Measurements from ENCODE around the gene MFNG. TPM values are rescaled to one million over a fixed set of nuclear protein-coding genes. Genes with fewer than 3 reads are reported as not detected.

MFNG gene
- total and polyA plus RNA-seq, 7 donors, result 8.0 to 33.9 (median 10.8) TPM

GRCh38 chr22:37431801-37432707 lies 54.1 kb downstream of the MFNG start:
- H3K27ac ChIP-seq, result no peak overlapping the region
- no peak overlapping the region for H3K4me3 ChIP-seq
- intact Hi-C loops (cut with DNase I), result no loop called here
- H3K36me3 ChIP-seq, result no peaks in the 10 kb centered on the region
- no peaks in the 10 kb centered on the region for H3K9me3 ChIP-seq
- TF ChIP-seq POLR2A (IDR thresholded peaks at IDR 0.05), result no peak
- TF ChIP-seq EP300 (IDR thresholded peaks at IDR 0.05), result no peak
- TF ChIP-seq, protein P1, sequence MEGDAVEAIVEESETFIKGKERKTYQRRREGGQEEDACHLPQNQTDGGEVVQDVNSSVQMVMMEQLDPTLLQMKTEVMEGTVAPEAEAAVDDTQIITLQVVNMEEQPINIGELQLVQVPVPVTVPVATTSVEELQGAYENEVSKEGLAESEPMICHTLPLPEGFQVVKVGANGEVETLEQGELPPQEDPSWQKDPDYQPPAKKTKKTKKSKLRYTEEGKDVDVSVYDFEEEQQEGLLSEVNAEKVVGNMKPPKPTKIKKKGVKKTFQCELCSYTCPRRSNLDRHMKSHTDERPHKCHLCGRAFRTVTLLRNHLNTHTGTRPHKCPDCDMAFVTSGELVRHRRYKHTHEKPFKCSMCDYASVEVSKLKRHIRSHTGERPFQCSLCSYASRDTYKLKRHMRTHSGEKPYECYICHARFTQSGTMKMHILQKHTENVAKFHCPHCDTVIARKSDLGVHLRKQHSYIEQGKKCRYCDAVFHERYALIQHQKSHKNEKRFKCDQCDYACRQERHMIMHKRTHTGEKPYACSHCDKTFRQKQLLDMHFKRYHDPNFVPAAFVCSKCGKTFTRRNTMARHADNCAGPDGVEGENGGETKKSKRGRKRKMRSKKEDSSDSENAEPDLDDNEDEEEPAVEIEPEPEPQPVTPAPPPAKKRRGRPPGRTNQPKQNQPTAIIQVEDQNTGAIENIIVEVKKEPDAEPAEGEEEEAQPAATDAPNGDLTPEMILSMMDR (IDR thresholded peaks at IDR 0.05), result no peak
- no peak for TF ChIP-seq POLR2AphosphoS5 (IDR thresholded peaks at IDR 0.05)
- no peak for DNase-seq
- WGBS, 2 donors, result 60 to 74% methylated on average over 14 of the region's 14 CpGs
- H3K4me1 ChIP-seq, result peaks cover 0 to 17% (median 9%) of the 10 kb centered on the region in 4 donors
- H3K27me3 ChIP-seq, result peaks cover 24 to 88% (median 70%) of the 10 kb centered on the region in 3 donors

- Histone ChIP-seq H3K27ac (no peak overlapping the region), H3K36me3 (no peaks in the 10 kb centered on the region), H3K4me3 (no peak overlapping the region), H3K27me3 (peaks cover 31 to 92% (median 77%) of the 10 kb centered on the region in 3 donors), H3K4me1 (peaks cover 0 to 22% (median 15%) of the 10 kb centered on the region in 4 donors), H3K9me3 (no peaks in the 10 kb centered on the region)
- WGBS, 2 donors, result 73 to 86% methylated on average over 9 of the region's 9 CpGs
- no peak for DNase-seq
- TF ChIP-seq, protein P1 (IDR thresholded peaks at IDR 0.05), result no peak
- no peak for TF ChIP-seq POLR2AphosphoS5 (IDR thresholded peaks at IDR 0.05)
- TF ChIP-seq POLR2A (IDR thresholded peaks at IDR 0.05), result no peak
- TF ChIP-seq EP300 (IDR thresholded peaks at IDR 0.05), result no peak
- intact Hi-C loops (cut with DNase I), result no loop called here
These were observed 54.8 kb downstream of the MFNG start for GRCh38 chr22:37431366-37431765.

GRCh38 chr22:37430941-37431340 lies 55.2 kb downstream of the MFNG start:
- intact Hi-C loops (cut with DNase I), result no loop called here
- peaks cover 0 to 22% (median 15%) of the 10 kb centered on the region in 4 donors for H3K4me1 ChIP-seq
- WGBS, 2 donors, result 70 to 84% methylated on average over 6 of the region's 6 CpGs

DNA sequence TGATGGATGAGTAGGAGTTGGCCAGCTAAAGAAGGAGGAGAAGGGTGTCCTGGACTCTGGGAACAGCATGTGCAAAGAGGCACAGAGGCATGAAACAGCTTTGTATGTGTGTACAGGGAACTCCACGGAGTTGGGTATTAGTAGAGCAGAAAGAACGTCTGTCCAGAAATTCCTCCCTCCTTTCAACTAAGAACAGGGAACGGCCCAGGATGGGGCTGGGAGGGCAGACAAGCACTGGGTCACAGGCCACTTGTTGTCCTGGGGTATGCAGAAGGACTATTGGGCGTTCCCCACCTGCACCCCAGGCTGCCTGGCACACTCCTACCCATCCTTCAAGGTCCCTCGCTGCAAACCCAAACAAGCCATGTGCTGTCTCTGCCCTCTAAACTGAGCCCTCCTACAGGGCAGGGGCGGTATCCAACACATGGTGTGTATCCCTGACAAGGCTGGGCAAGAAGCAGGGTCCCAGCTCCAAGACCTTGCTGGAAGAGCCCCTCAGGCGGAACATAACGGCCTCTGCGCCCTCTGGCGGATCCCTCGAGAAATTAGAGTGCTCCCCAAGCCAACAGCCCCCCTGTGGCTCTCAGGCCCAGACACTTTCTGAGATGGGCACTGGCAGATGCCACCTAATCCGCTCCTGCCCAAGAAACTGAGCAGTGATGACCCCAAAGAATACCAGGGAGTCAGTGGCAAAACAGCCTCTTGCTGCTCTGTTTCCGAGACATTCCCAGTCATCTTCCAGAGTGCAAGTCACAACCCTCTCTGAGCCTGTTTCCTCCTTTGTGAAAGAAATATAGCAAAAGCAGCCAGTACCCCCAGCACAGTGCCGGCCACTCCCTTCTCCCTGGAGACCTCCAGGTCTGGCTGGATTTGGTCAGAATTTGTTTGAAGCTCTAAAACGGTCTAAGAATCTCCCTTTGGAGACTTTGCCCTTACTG lies 57.3 kb downstream of the MFNG start:
- Histone ChIP-seq H3K4me3 (no peak overlapping the region), H3K27me3 (peaks cover 32 to 97% (median 81%) of the 10 kb centered on the region in 3 donors)

More at GRCh38 chr22:37430941-37431340, 55.2 kb downstream of the MFNG start:
- Histone ChIP-seq H3K4me3 (no peak overlapping the region), H3K27ac (no peak overlapping the region), H3K9me3 (no peaks in the 10 kb centered on the region), H3K27me3 (peaks cover 32 to 97% (median 81%) of the 10 kb centered on the region in 3 donors), H3K36me3 (no peaks in the 10 kb centered on the region)
- TF ChIP-seq POLR2A (IDR thresholded peaks at IDR 0.05) (no peak), POLR2AphosphoS5 (IDR thresholded peaks at IDR 0.05) (no peak), EP300 (IDR thresholded peaks at IDR 0.05) (no peak)
- TF ChIP-seq, protein P1 (IDR thresholded peaks at IDR 0.05), result no peak
- DNase-seq, result no peak

More for the DNA sequence above, 57.3 kb downstream of the MFNG start:
- no peak for TF ChIP-seq EP300 (IDR thresholded peaks at IDR 0.05)
- TF ChIP-seq, protein P1 (IDR thresholded peaks at IDR 0.05), result peak in 3 of 4 experiments; percentile 30 to 44 (median 32)
- Histone ChIP-seq H3K27ac (no peak overlapping the region), H3K9me3 (no peaks in the 10 kb centered on the region), H3K36me3 (no peaks in the 10 kb centered on the region), H3K4me1 (peaks cover 0 to 22% (median 15%) of the 10 kb centered on the region in 4 donors)
- intact Hi-C loops (cut with DNase I), result no loop called here
- no peak for DNase-seq
- WGBS, 2 donors, result 16 to 30% methylated on average over 15 of the region's 15 CpGs
